GM23248 (cell line): ENCODE results near the gene NDC1. TPM values are rescaled to one million over a fixed set of nuclear protein-coding genes. Genes with fewer than 3 reads are reported as not detected.

Experiments
- DNase-seq: peaks from one replicate; pipeline ENCODE4 v3.0.0-alpha.2; 2015
- H2AFZ ChIP-seq: fragments of 200-600 bp; sonication (generic); 2 replicates; pipeline ENCODE4 v1.6.1; 2016; ENCODE audit warnings: antibody characterized with exemption
- H3F3A ChIP-seq: fragments of 200-600 bp; sonication (generic); 2 replicates; pipeline ENCODE4 v1.6.1; 2016; ENCODE audit warnings: mild to moderate bottlenecking, antibody characterized with exemption, mixed run types; ENCODE audit not compliant: insufficient read depth
- H3K27ac ChIP-seq: fragments of 200-600 bp; sonication (generic); 2 replicates; pipeline ENCODE4 v1.5.1; 2016; ENCODE audit warnings: mild to moderate bottlenecking
- H3K27me3 ChIP-seq: fragments of 200-600 bp; sonication (generic); replicated peaks from 2 replicates; pipeline ENCODE4 v1.6.1; 2016; ENCODE audit warnings: mild to moderate bottlenecking; ENCODE audit not compliant: insufficient read depth
- H3K36me3 ChIP-seq: fragments of 200-600 bp; sonication (generic); 2 replicates; pipeline ENCODE4 v1.6.1; 2016; ENCODE audit warnings: low read depth, mild to moderate bottlenecking
- H3K4me1 ChIP-seq: fragments of 200-600 bp; sonication (generic); 2 replicates; pipeline ENCODE4 v1.6.1; 2016; ENCODE audit warnings: mild to moderate bottlenecking; ENCODE audit not compliant: insufficient read depth
- H3K4me2 ChIP-seq: fragments of 200-600 bp; sonication (generic); one replicate; pipeline ENCODE4 v1.6.1; 2016; ENCODE audit warnings: mild to moderate bottlenecking; ENCODE audit not compliant: unreplicated experiment
- H3K4me3 ChIP-seq: fragments of 200-600 bp; sonication (generic); 2 replicates; pipeline ENCODE4 v1.5.1; 2016; ENCODE audit warnings: mild to moderate bottlenecking
- H3K79me2 ChIP-seq: fragments of 200-600 bp; sonication (generic); 2 replicates; pipeline ENCODE4 v1.6.1; 2016; ENCODE audit warnings: mild to moderate bottlenecking; ENCODE audit not compliant: insufficient read depth
- H3K9ac ChIP-seq: fragments of 200-600 bp; sonication (generic); 2 replicates; pipeline ENCODE4 v1.6.1; 2016; ENCODE audit warnings: mild to moderate bottlenecking
- H3K9me2 ChIP-seq: fragments of 200-600 bp; sonication (generic); 2 replicates; pipeline ENCODE4 v1.6.1; 2016; ENCODE audit warnings: mixed run types, mild to moderate bottlenecking, moderate library complexity; ENCODE audit not compliant: insufficient read depth
- H3K9me3 ChIP-seq: fragments of 200-600 bp; sonication (generic); one replicate; pipeline ENCODE4 v1.6.1; 2017; ENCODE audit warnings: low read depth
- H4K20me1 ChIP-seq: fragments of 200-600 bp; sonication (generic); 2 replicates; pipeline ENCODE4 v1.6.0; 2016; ENCODE audit not compliant: insufficient read depth
- EZH2 ChIP-seq: fragments of 200-600 bp; sonication (generic); IDR thresholded peaks from 2 replicates; pipeline ENCODE4 v1.6.1; 2018; ENCODE audit warnings: antibody characterized with exemption, mild to moderate bottlenecking; ENCODE audit not compliant: insufficient read depth, poor library complexity, severe bottlenecking
- EZH2phosphoT487 ChIP-seq: fragments of 200-600 bp; sonication (generic); IDR thresholded peaks from 2 replicates; pipeline ENCODE4 v1.6.1; 2018; ENCODE audit warnings: antibody characterized with exemption, moderate library complexity, mild to moderate bottlenecking, low read depth; ENCODE audit not compliant: insufficient read depth
- WGBS, 2 experiments: methylation state at CpG; one replicate each; pipeline ENCODE4 v1.1.6; 2015 to 2017; ENCODE audit warnings: low lambda C conversion rate in 2 of 2, low coverage in 1 of 2; ENCODE audit errors: missing lambda C conversion rate in 2 of 2; 5-methylcytosine and 5-hydroxymethylcytosine counted together
- in situ Hi-C: fragments of 300-500 bp; cut with MboI; formaldehyde crosslinking; loops from 2 replicates; pipeline ENCODE4 v1.15.0; 2020
- polyA plus RNA-seq: library from polyadenylated mRNA; unstranded; fragments of >200 nt; fragmentation: Nextera tagmentation; extraction: Ambion mirVana; gene quantifications from 2 replicates; pipeline ENCODE4 v1.2.1, GENCODE V29; 2016
- total RNA-seq: library from RNA; depleted of rRNA; stranded (reverse); fragments of >200 nt; shearing (Covaris generic); gene quantifications from 2 replicates; pipeline ENCODE4 v1.2.3, GENCODE V29; 2014

NDC1 gene
- total and polyA plus RNA-seq, 2 experiments from 2014 or later = 8.2 to 23.0 TPM

DNA sequence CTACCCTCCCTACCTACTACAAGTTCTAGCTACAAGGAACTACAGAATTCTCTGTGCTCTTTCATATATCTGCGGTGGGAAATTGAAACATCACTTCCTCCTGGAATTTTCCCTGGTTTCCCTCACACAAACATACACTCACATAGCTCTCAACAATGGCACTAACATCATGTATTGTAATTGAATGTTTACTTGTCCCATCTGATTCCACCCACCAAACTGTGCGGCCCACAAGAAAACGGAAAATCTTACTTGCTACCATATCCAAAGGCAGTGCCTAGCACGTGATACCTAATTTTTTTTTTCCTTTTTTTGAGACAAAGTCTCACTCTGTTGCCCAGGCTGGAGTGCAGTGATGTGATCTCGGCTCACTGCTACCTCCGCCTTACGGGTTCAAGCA, 33.9 kb downstream of the NDC1 start:
- no peak for DNase-seq
- Histone ChIP-seq H3K4me3 (no peak overlapping the region), H3K27me3 (no peaks in the 10 kb centered on the region), H3K27ac (no peak overlapping the region), H3K36me3 (peaks cover 5% of the 10 kb centered on the region; the same call in 1 of the 2 replicates), H3F3A (no peaks in the 10 kb centered on the region), H3K79me2 (no peaks in the 10 kb centered on the region), H3K9ac (no peak overlapping the region), H4K20me1 (no peaks in the 10 kb centered on the region), H3K9me3 (no peaks in the 10 kb centered on the region), H3K4me2 (no peak overlapping the region), H3K4me1 (no peaks in the 10 kb centered on the region; the same call in 1 of the 2 replicates), H2AFZ (no peak overlapping the region), H3K9me2 (no peaks in the 10 kb centered on the region)
- 97 to 100% methylated on average over 7 of the region's 7 CpGs for WGBS, 2 experiments
- in situ Hi-C loops = no loop called here
- TF ChIP-seq EZH2 = no peak
- TF ChIP-seq EZH2phosphoT487 = no peak

DNA sequence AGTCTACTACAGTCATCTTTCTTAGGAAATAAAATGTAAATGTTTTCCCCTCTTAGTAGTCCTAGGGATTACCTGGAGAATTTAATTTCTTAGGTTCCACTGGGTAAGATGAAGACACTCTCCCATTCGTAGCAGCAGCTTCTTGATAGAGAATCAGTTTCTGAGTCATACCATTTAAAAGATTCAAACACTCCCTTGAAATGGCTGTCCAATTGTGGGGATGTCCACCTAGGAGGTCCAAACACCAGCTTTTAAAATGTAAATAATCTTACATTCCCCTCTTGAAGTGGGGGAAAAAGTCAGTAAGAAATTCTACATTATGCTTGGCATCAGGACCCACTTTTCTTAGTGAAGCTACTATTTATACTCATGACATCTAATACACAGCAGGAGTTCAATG, 37.5 kb downstream of the NDC1 start:
- no peaks in the 10 kb centered on the region for H3K79me2 ChIP-seq
- no peaks in the 10 kb centered on the region for H3K27me3 ChIP-seq
- no peaks in the 10 kb centered on the region for H4K20me1 ChIP-seq
- no peak overlapping the region for H2AFZ ChIP-seq
- WGBS, 2 experiments = 90 to 100% methylated on average over 1 of the region's 1 CpG
- in situ Hi-C loops = no loop called here
- no peaks in the 10 kb centered on the region for H3F3A ChIP-seq
- DNase-seq = no peak
- H3K4me1 ChIP-seq = no peaks in the 10 kb centered on the region; the same call in 1 of the 2 replicates
- no peak overlapping the region for H3K4me2 ChIP-seq
- no peaks in the 10 kb centered on the region for H3K9me3 ChIP-seq
- no peak overlapping the region for H3K4me3 ChIP-seq
- no peaks in the 10 kb centered on the region for H3K9me2 ChIP-seq
- H3K27ac ChIP-seq = no peak overlapping the region
- H3K36me3 ChIP-seq = no peaks in the 10 kb centered on the region
- H3K9ac ChIP-seq = no peak overlapping the region
- no peak for TF ChIP-seq EZH2
- no peak for TF ChIP-seq EZH2phosphoT487

DNA sequence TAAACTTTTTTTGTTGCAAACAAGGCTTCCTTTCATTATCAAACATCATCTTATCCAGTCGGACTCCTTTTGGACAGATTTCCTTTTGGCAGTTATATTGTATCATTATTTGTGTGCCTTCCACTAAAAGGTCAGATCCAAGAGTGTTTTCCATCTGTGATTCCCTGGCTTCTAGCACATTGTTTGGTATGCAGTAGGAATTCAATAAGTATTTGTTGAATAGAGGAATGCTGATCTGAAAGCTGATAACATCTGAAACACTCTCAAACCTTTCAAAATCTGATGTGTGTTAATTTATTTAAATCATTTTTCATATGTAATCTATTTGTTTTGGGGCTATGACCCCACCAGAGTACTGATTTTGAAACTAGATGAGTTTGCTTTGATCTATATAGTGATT, 39.0 kb downstream of the NDC1 start:
- WGBS, 2 experiments = 93 to 96% methylated on average over 1 of the region's 1 CpG
- Histone ChIP-seq H3K9me3 (no peaks in the 10 kb centered on the region), H3K27ac (no peak overlapping the region), H3K36me3 (no peaks in the 10 kb centered on the region), H3K27me3 (no peaks in the 10 kb centered on the region), H2AFZ (no peak overlapping the region), H3F3A (no peaks in the 10 kb centered on the region), H3K4me1 (no peaks in the 10 kb centered on the region; the same call in 1 of the 2 replicates), H3K9ac (no peak overlapping the region), H3K79me2 (no peaks in the 10 kb centered on the region), H3K4me2 (no peak overlapping the region), H3K9me2 (no peaks in the 10 kb centered on the region), H4K20me1 (no peaks in the 10 kb centered on the region), H3K4me3 (no peak overlapping the region)
- no peak for DNase-seq
- TF ChIP-seq EZH2phosphoT487 = no peak
- TF ChIP-seq EZH2 = no peak
- in situ Hi-C loops = no loop called here

DNA sequence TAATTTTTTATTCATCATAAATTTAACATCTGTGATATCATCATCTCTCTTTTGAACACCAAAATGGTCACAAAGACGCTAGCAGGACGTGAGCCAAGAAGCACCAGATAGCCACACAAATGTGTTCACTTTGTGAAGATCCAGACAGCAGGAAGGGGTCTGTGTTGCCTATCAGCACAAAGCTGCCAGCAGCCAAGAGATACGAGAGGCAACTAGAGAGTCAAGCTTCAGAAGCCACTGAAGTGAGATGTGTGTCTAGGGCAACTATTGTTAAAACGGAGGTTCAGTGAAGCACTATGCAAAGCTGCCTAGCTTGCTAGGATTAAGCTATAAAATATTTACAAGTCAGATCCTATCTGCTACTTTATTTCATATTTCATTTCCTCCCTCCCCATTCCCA, 45.3 kb downstream of the NDC1 start:
- Histone ChIP-seq H3F3A (no peaks in the 10 kb centered on the region), H3K4me1 (no peaks in the 10 kb centered on the region), H3K9me3 (no peaks in the 10 kb centered on the region), H3K27ac (no peak overlapping the region), H3K4me3 (no peak overlapping the region), H3K9ac (no peak overlapping the region), H2AFZ (no peak overlapping the region), H3K36me3 (no peaks in the 10 kb centered on the region; the same call in 1 of the 2 replicates), H3K4me2 (no peak overlapping the region), H3K79me2 (no peaks in the 10 kb centered on the region), H4K20me1 (no peaks in the 10 kb centered on the region), H3K9me2 (no peaks in the 10 kb centered on the region), H3K27me3 (no peaks in the 10 kb centered on the region)
- 92 to 98% methylated on average over 4 of the region's 4 CpGs for WGBS, 2 experiments
- TF ChIP-seq EZH2 (no peak), EZH2phosphoT487 (no peak)
- in situ Hi-C loops = no loop called here
- DNase-seq = no peak

DNA sequence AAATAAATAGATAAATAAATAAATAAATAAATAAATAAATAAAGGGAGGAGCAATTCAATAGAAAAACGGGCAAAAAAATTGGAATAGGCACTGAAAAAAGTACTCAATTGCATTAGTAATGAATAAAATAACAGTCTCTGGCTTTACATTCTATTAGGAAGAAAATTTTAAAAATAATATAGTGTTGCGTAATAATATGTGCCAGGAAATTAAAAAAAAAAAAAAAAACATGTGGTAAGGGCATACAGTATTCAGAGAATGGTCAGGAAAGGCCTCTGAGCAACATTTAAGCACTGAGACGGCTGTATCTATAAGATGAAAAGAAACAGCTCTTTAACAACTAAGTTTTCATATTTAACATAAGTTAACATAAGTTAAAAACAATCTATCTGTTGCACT, 50.4 kb downstream of the NDC1 start:
- no peaks in the 10 kb centered on the region for H4K20me1 ChIP-seq
- no peak overlapping the region for H3K9ac ChIP-seq
- no peaks in the 10 kb centered on the region for H3K79me2 ChIP-seq
- no peak for DNase-seq
- no peaks in the 10 kb centered on the region for H3K9me2 ChIP-seq
- peaks cover 12% of the 10 kb centered on the region for H3F3A ChIP-seq
- H3K4me3 ChIP-seq = no peak overlapping the region
- no peak overlapping the region for H3K27ac ChIP-seq
- in situ Hi-C loops = no loop called here
- peaks cover 13% of the 10 kb centered on the region for H3K4me1 ChIP-seq
- H2AFZ ChIP-seq = no peak overlapping the region
- H3K4me2 ChIP-seq = no peak overlapping the region
- TF ChIP-seq EZH2phosphoT487 (no peak), EZH2 (no peak)
- H3K27me3 ChIP-seq = no peaks in the 10 kb centered on the region
- peaks cover 4% of the 10 kb centered on the region; the same call in 1 of the 2 replicates for H3K36me3 ChIP-seq
- no peaks in the 10 kb centered on the region for H3K9me3 ChIP-seq
- WGBS, 2 experiments = 76 to 83% methylated on average over 3 of the region's 3 CpGs
